Thoracic aorta (tissue), 2 donors: ENCODE measurements around the gene FUT7. TPM values are rescaled to one million over a fixed set of nuclear protein-coding genes. Genes with fewer than 3 reads are reported as not detected.
"Not testable (repeated sequence)": the region's sequence is repeated elsewhere in the genome, so short reads cannot be mapped to it uniquely, and the experiment has no call there.

Experiments used
- ATAC-seq: fragments of 150-250 bp; one replicate; pipeline ENCODE4 v1.8.0; 2017; ENCODE audit warnings: low read depth; ENCODE audit not compliant: insufficient number of reproducible peaks, low FRiP score
- DNase-seq: peaks from one replicate; pipeline ENCODE4 v3.0.0-alpha.2; 2020; ENCODE audit warnings: low spot score
- H3K27ac ChIP-seq, 2 donors: fragments of 200-600 bp; sonication (generic); 1 replicate in 1 of 2; 2 replicates in 1 of 2; pipeline ENCODE4 v1.5.1; 2016; ENCODE audit warnings: mild to moderate bottlenecking in 2 of 2, moderate library complexity in 2 of 2
- H3K27me3 ChIP-seq: fragments of 200-600 bp; sonication (generic); replicated peaks from 2 replicates; pipeline ENCODE4 v1.6.0; 2016; ENCODE audit warnings: mild to moderate bottlenecking; ENCODE audit not compliant: insufficient read depth
- H3K36me3 ChIP-seq: fragments of 200-600 bp; sonication (generic); one replicate; pipeline ENCODE4 v1.5.1; 2016
- H3K4me1 ChIP-seq, 2 donors: fragments of 200-600 bp; sonication (generic); 1 replicate in 1 of 2; 2 replicates in 1 of 2; pipeline versions ENCODE4 v1.5.1 to v1.6.0; 2016; ENCODE audit warnings: low read depth in 2 of 2, mild to moderate bottlenecking in 1 of 2; ENCODE audit not compliant: control insufficient read depth in 1 of 2
- H3K4me3 ChIP-seq: fragments of 200-600 bp; sonication (generic); 2 replicates; pipeline ENCODE4 v1.5.1; 2016; ENCODE audit warnings: mild to moderate bottlenecking
- H3K9me3 ChIP-seq: fragments of 200-600 bp; sonication (generic); 2 replicates; pipeline ENCODE4 v1.5.1; 2016
- total RNA-seq, 2 donors: library from RNA; depleted of rRNA; stranded (reverse); fragments of >200 nt; gene quantifications; one replicate each; pipeline versions ENCODE4 v1.1.0 to v1.2.3, GENCODE V29; 2016
- TF ChIP-seq, protein P1 (sequence below): fragments of 200-600 bp; sonication (generic); IDR thresholded peaks from one replicate; pipeline ENCODE4 v1.5.1; 2019; ENCODE audit warnings: antibody characterized with exemption

FUT7 gene
- total RNA-seq, 2 donors from 2014 or later = not detected

DNA sequence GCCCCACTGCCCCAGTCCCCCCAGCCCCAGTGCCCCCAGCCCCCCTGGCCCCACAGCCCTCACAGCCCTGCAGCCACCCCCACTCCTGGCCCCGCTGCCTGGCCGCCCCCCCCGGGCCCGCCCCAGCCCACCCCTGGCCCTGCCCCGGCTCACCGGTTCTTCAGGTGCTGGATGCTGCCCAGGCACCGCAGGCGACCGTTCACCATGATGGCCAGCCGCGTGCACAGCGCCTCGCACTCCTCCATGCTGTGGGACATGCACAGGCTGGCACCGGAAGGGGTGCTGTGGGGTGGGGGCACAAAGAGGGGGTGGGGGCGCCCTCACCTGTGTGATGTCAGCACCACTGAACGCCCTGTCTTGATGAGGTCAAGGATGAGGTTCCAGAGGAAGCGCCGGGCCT lies 22.7 kb downstream of the FUT7 start:
- Histone ChIP-seq H3K27me3 (no peaks in the 10 kb centered on the region), H3K4me1 (no peaks in the 10 kb centered on the region), H3K9me3 (no peaks in the 10 kb centered on the region), H3K36me3 (peaks cover 16% of the 10 kb centered on the region), H3K4me3 (no peak overlapping the region), H3K27ac (no peak overlapping the region)
- no peak for DNase-seq
- TF ChIP-seq, protein P1, sequence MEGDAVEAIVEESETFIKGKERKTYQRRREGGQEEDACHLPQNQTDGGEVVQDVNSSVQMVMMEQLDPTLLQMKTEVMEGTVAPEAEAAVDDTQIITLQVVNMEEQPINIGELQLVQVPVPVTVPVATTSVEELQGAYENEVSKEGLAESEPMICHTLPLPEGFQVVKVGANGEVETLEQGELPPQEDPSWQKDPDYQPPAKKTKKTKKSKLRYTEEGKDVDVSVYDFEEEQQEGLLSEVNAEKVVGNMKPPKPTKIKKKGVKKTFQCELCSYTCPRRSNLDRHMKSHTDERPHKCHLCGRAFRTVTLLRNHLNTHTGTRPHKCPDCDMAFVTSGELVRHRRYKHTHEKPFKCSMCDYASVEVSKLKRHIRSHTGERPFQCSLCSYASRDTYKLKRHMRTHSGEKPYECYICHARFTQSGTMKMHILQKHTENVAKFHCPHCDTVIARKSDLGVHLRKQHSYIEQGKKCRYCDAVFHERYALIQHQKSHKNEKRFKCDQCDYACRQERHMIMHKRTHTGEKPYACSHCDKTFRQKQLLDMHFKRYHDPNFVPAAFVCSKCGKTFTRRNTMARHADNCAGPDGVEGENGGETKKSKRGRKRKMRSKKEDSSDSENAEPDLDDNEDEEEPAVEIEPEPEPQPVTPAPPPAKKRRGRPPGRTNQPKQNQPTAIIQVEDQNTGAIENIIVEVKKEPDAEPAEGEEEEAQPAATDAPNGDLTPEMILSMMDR = no peak
- ATAC-seq = no peak

DNA sequence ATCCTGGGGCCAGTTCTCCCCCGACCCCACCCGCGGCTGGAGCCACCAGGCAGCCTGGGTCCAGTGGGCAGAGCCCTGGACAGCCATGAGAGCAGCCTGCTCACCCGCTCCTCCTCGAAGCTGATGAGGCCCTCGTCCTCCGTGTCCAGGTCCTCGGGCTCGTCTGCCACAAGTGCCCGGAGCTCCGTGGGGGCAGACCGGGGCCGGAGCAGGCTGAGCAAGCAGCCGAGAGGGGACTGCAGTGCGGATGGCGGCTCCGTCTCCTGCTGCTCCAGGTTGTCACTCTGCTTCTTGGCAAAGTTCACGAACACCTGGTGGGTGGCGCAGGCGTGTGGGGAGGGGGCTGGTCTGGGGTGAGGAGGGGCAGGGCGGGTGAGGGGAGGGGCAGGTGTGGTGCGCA lies 23.6 kb downstream of the FUT7 start:
- TF ChIP-seq, protein P1 = no peak
- Histone ChIP-seq H3K27me3 (no peaks in the 10 kb centered on the region), H3K27ac (no peak overlapping the region), H3K36me3 (peaks cover 16% of the 10 kb centered on the region), H3K9me3 (no peaks in the 10 kb centered on the region), H3K4me3 (no peak overlapping the region), H3K4me1 (no peaks in the 10 kb centered on the region)
- ATAC-seq (no peak), DNase-seq (no peak)

DNA sequence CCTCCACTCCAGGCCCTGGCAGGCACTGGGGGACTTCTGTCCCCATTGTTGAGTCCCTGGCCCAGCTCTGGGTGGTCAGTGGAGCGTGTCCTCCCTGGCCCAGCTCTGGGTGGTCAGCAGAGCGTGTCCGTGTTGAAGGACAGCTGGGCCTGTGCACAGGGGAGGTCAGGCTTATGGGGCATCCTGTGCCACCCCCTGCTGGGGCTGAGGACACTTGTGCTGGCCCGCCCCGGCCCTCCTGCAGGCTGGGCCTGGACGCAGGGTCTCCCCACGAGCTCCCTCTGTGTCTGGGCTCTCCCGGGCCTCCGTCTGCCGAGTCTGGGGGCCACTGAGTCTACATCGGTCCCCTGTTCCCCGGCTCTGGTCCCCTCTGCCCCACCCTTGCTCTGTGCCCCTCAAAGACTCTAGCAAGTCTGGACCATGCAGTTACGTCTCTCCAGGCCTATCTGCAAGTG lies 24.0 kb downstream of the FUT7 start:
- ATAC-seq (no peak), DNase-seq (no peak)
- Histone ChIP-seq H3K4me1 (no peaks in the 10 kb centered on the region), H3K4me3 (no peak overlapping the region), H3K36me3 (peaks cover 16% of the 10 kb centered on the region), H3K27ac (no peak overlapping the region), H3K27me3 (no peaks in the 10 kb centered on the region), H3K9me3 (no peaks in the 10 kb centered on the region)
- TF ChIP-seq, protein P1 = no peak

DNA sequence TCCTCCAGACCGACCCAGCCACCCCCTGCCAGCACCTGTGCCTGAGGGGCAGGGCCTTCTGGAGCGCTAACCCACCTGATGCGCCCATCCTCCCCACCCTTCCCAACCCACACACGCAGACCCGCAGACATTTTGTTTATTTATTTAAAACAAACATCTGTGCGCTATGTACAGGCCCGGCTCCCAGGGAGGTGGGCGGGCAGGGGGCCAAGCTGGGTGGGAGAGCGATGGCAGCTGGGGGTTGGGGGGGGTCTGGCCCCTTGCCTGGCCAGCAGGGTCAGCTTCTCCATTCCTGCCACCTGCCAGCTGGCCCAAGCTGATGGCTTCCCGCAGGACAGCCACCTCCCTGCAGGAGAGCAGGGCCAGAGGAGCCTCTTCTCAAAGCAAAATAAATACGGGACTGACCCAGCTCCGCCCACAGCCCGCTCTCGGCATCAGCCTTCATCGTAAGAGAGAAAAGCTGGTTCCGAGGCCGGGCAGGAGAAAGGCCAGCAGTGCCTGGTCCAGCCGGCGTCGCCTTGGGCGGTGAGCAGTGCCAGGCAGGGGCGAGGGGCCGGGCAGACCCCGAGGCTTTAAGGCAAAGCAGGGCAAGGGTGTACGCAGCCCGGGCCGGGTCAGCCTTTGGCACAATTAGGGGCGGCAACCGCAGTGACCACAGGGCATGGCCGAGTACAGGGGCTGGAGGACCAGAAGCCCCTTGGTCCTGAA lies 24.6 kb downstream of the FUT7 start:
- no peak overlapping the region for H3K4me3 ChIP-seq
- no peaks in the 10 kb centered on the region for H3K4me1 ChIP-seq
- H3K27ac ChIP-seq = no peak overlapping the region
- peaks cover 12% of the 10 kb centered on the region for H3K36me3 ChIP-seq
- DNase-seq (no peak), ATAC-seq (no peak)
- TF ChIP-seq, protein P1 = no peak
- H3K9me3 ChIP-seq = no peaks in the 10 kb centered on the region
- no peaks in the 10 kb centered on the region for H3K27me3 ChIP-seq

DNA sequence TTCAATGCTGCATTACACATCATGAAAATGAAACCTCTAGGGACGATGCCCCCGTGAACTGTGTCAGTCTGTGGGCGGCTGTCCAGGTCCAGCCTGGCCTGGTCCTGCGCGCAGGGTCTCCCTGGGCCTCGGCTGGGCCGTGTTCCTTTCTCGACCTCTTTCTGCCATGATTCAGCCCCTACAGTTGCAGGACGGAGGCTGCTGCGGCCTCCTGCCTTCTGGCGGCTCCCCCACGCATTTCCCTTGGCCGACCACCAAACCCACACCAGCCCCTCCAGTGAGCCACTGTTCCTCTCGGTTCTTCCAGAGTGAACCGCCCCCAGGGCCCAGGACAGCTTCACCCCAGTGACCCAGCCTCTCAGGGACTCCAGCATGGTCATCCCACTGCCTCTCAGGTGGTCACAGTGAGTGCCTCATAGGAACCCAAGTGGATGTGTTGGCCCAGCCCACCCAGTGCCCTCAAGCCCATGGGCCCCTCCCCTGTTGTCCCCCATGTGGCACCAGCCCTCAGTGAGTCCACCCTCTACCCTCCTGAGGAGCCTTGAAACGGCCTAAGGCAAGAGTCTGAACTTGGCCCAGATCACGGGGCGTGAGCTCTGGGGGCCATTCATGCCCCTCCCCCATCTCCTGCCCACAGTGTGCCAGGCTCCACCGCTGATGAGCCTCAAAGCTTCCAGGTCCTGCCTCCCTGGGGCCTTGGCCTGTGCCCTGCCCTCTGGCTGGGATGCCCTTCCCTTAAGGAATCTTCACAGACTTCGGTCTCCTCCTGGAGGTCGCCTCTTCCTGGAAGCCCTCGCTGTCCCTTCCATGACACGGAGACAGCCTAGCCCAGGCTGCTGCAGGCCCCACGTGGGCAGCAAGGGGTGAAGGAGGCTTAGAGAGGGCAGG lies 25.5 kb downstream of the FUT7 start:
- no peak overlapping the region for H3K4me3 ChIP-seq
- no peaks in the 10 kb centered on the region for H3K4me1 ChIP-seq
- H3K27me3 ChIP-seq = no peaks in the 10 kb centered on the region
- H3K36me3 ChIP-seq = peaks cover 9% of the 10 kb centered on the region
- ATAC-seq = no peak
- no peaks in the 10 kb centered on the region for H3K9me3 ChIP-seq
- no peak overlapping the region for H3K27ac ChIP-seq
- TF ChIP-seq, protein P1 = no peak
- no peak for DNase-seq

DNA sequence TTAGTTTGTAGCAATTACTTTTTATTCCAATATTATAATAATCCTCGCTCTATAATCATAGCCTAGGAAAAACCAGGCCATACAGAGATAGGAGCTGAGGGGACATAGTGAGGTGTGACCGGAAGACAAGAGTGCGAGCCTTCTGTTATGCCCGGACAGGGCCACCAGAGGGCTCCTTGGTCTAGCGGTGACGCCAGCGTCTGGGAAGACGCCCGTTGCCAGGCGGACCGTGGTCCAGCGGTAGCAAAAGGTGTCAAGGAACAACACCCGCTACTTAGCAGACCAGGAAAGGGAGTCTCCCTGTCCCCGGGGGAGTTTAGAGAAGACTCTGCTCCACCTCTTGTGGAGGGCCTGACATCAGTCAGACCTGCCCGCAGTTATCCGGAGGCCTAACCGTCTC lies 27.6 kb downstream of the FUT7 start:
- not testable (repeated sequence) for H3K4me3 ChIP-seq, ATAC-seq, H3K9me3 ChIP-seq, DNase-seq, H3K27ac ChIP-seq, H3K27me3 ChIP-seq, H3K36me3 ChIP-seq, H3K4me1 ChIP-seq
